ENCODE results near the gene SPI1. TPM values are rescaled to one million over a fixed set of nuclear protein-coding genes. Genes with fewer than 3 reads are reported as not detected.

SPI1 gene
- total RNA-seq, 1 donor from 2014 or later = not detected

DNA sequence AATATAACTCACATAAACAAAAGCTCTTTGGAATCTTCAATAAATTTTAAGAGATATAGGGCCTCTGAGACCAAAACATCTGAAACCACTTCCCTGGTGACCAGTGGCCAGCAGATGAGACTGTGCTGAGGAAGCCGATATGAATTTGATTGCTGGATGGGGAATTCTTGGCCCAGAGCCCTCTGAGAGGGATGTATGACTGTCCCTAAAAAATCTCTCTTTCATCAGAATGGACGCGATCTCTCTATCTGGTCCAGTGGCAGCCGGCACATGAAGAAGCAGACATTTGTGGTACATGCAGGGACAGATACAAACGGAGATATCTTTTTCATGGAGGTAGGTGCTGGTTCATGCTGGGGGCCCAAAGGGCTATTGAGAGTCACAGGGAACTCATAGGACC is 63.4 kb downstream of the SPI1 start:
- Mint-ChIP-seq H3K9me3 (ENCODE audit: unreplicated experiment) (no peaks in the 10 kb centered on the region), H3K36me3 (ENCODE audit: low read depth, unreplicated experiment) (peaks cover 10% of the 10 kb centered on the region), H3K27ac (ENCODE audit: unreplicated experiment) (no peak overlapping the region), H3K27me3 (ENCODE audit: low read depth, unreplicated experiment) (no peaks in the 10 kb centered on the region), H3K4me3 (ENCODE audit: unreplicated experiment) (no peak overlapping the region), H3K4me1 (ENCODE audit: low read depth, unreplicated experiment) (no peaks in the 10 kb centered on the region)
- H3K27ac ChIP-seq (ENCODE audit: low read depth, low read length) = no peak overlapping the region
- H4K20me1 ChIP-seq (ENCODE audit: insufficient read depth, low read length) = no peaks in the 10 kb centered on the region
- no peak for DNase-seq (ENCODE audit: low read depth)
- no peak for TF ChIP-seq EZH2 (IDR thresholded peaks at IDR 0.05; ENCODE audit: insufficient read depth, low read length)
- TF ChIP-seq, protein P1, sequence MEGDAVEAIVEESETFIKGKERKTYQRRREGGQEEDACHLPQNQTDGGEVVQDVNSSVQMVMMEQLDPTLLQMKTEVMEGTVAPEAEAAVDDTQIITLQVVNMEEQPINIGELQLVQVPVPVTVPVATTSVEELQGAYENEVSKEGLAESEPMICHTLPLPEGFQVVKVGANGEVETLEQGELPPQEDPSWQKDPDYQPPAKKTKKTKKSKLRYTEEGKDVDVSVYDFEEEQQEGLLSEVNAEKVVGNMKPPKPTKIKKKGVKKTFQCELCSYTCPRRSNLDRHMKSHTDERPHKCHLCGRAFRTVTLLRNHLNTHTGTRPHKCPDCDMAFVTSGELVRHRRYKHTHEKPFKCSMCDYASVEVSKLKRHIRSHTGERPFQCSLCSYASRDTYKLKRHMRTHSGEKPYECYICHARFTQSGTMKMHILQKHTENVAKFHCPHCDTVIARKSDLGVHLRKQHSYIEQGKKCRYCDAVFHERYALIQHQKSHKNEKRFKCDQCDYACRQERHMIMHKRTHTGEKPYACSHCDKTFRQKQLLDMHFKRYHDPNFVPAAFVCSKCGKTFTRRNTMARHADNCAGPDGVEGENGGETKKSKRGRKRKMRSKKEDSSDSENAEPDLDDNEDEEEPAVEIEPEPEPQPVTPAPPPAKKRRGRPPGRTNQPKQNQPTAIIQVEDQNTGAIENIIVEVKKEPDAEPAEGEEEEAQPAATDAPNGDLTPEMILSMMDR (IDR thresholded peaks at IDR 0.05; ENCODE audit: insufficient read depth, low read depth, low read length) = no peak
- H3K4me2 ChIP-seq (ENCODE audit: low read length) = no peak overlapping the region
- no peaks in the 10 kb centered on the region for H3K79me2 ChIP-seq (ENCODE audit: insufficient read depth, low read length)
- H2AFZ ChIP-seq (ENCODE audit: low read depth, low read length) = no peak overlapping the region
- no peaks in the 10 kb centered on the region for H3K27me3 ChIP-seq (ENCODE audit: insufficient read depth, low read length)
- FAIRE-seq = no peak
- no peak overlapping the region for H3K9ac ChIP-seq (ENCODE audit: low read length)
- no peak overlapping the region for H3K4me3 ChIP-seq (ENCODE audit: insufficient read depth, low read depth, low read length)
- no peaks in the 10 kb centered on the region for H3K4me1 ChIP-seq (ENCODE audit: insufficient read depth, low read length)
- no peaks in the 10 kb centered on the region for H3K9me3 ChIP-seq (ENCODE audit: insufficient read depth, low read depth, low read length)
- H3K36me3 ChIP-seq (ENCODE audit: insufficient read depth, low read length) = peaks cover 20% of the 10 kb centered on the region

GRCh38 chr11:47308050-47308823 is 70.1 kb downstream of the SPI1 start:
- Mint-ChIP-seq H3K36me3 (ENCODE audit: low read depth, unreplicated experiment) (peaks cover 38% of the 10 kb centered on the region), H3K9me3 (ENCODE audit: unreplicated experiment) (peaks cover 2% of the 10 kb centered on the region), H3K4me3 (ENCODE audit: unreplicated experiment) (no peak overlapping the region), H3K4me1 (ENCODE audit: low read depth, unreplicated experiment) (no peaks in the 10 kb centered on the region), H3K27ac (ENCODE audit: unreplicated experiment) (no peak overlapping the region), H3K27me3 (ENCODE audit: low read depth, unreplicated experiment) (no peaks in the 10 kb centered on the region)
- Histone ChIP-seq H3K79me2 (ENCODE audit: insufficient read depth, low read length) (no peaks in the 10 kb centered on the region), H3K9me3 (ENCODE audit: insufficient read depth, low read depth, low read length) (no peaks in the 10 kb centered on the region), H3K4me2 (ENCODE audit: low read length) (no peak overlapping the region), H4K20me1 (ENCODE audit: insufficient read depth, low read length) (peaks cover 20% of the 10 kb centered on the region), H3K4me1 (ENCODE audit: insufficient read depth, low read length) (no peaks in the 10 kb centered on the region), H3K27ac (ENCODE audit: low read depth, low read length) (no peak overlapping the region), H2AFZ (ENCODE audit: low read depth, low read length) (no peak overlapping the region), H3K4me3 (ENCODE audit: insufficient read depth, low read depth, low read length) (no peak overlapping the region), H3K9ac (ENCODE audit: low read length) (no peak overlapping the region), H3K36me3 (ENCODE audit: insufficient read depth, low read length) (peaks cover 24% of the 10 kb centered on the region), H3K27me3 (ENCODE audit: insufficient read depth, low read length) (no peaks in the 10 kb centered on the region)
- TF ChIP-seq EZH2 (IDR thresholded peaks at IDR 0.05; ENCODE audit: insufficient read depth, low read length) = no peak
- TF ChIP-seq, protein P1 (IDR thresholded peaks at IDR 0.05; ENCODE audit: insufficient read depth, low read depth, low read length) = no peak
- FAIRE-seq = no peak
- no peak for DNase-seq (ENCODE audit: low read depth)

DNA sequence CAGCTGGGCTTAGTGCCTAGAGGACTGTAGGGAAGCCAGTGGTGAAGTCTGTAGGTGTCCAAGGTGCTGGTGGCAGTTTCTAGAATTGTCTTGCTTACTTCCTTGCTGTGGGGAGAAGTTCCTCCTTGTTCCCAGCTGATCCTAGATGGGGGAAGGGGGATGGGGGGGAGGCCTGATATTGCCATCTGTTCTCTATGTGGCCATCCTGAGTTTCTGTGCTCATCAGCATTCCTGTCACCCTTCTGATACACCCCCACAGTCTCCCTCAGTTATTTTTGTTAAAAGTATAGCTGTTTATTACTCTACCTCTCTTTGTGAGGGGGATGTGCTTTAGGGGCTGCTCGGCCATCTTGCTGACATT is 71.9 kb downstream of the SPI1 start:
- Histone ChIP-seq H3K27me3 (ENCODE audit: insufficient read depth, low read length) (no peaks in the 10 kb centered on the region), H3K27ac (ENCODE audit: low read depth, low read length) (no peak overlapping the region), H3K4me3 (ENCODE audit: insufficient read depth, low read depth, low read length) (no peak overlapping the region), H3K4me1 (ENCODE audit: insufficient read depth, low read length) (no peaks in the 10 kb centered on the region), H3K9ac (ENCODE audit: low read length) (no peak overlapping the region), H4K20me1 (ENCODE audit: insufficient read depth, low read length) (peaks cover 20% of the 10 kb centered on the region), H3K79me2 (ENCODE audit: insufficient read depth, low read length) (no peaks in the 10 kb centered on the region), H3K4me2 (ENCODE audit: low read length) (no peak overlapping the region), H2AFZ (ENCODE audit: low read depth, low read length) (no peak overlapping the region), H3K9me3 (ENCODE audit: insufficient read depth, low read depth, low read length) (no peaks in the 10 kb centered on the region), H3K36me3 (ENCODE audit: insufficient read depth, low read length) (peaks cover 26% of the 10 kb centered on the region)
- Mint-ChIP-seq H3K9me3 (ENCODE audit: unreplicated experiment) (peaks cover 9% of the 10 kb centered on the region), H3K27ac (ENCODE audit: unreplicated experiment) (no peak overlapping the region), H3K4me1 (ENCODE audit: low read depth, unreplicated experiment) (no peaks in the 10 kb centered on the region), H3K36me3 (ENCODE audit: low read depth, unreplicated experiment) (peaks cover 46% of the 10 kb centered on the region), H3K27me3 (ENCODE audit: low read depth, unreplicated experiment) (no peaks in the 10 kb centered on the region), H3K4me3 (ENCODE audit: unreplicated experiment) (no peak overlapping the region)
- TF ChIP-seq, protein P1 (IDR thresholded peaks at IDR 0.05; ENCODE audit: insufficient read depth, low read depth, low read length) = no peak
- no peak for TF ChIP-seq EZH2 (IDR thresholded peaks at IDR 0.05; ENCODE audit: insufficient read depth, low read length)
- DNase-seq (ENCODE audit: low read depth) (no peak), FAIRE-seq (no peak)

All from astrocyte (in vitro differentiated cells and primary cell).